Transverse colon (tissue), 4 donors: ENCODE results near the gene SUCLG1.

Source experiments
- POLR2AphosphoS5 ChIP-seq, 3 donors: sonication (generic); formaldehyde crosslinking; IDR thresholded peaks; one replicate each; pipeline ENCODE4 v1.6.1; 2016; ENCODE audit warnings: antibody characterized with exemption in 3 of 3
- TF ChIP-seq, protein P1 (sequence below), 5 experiments: fragments of 200-600 bp in 3 of 5; fragments of 450-650 bp in 2 of 5; sonication (generic) in 3 of 5; IDR thresholded peaks; 1 replicate in 2 of 5; 2 replicates in 3 of 5; pipeline ENCODE4 v1.5.1; 2016 to 2017; ENCODE audit warnings: antibody characterized with exemption in 5 of 5, inconsistent platforms in 3 of 5, mild to moderate bottlenecking in 2 of 5, moderate library complexity in 1 of 5

DNA sequence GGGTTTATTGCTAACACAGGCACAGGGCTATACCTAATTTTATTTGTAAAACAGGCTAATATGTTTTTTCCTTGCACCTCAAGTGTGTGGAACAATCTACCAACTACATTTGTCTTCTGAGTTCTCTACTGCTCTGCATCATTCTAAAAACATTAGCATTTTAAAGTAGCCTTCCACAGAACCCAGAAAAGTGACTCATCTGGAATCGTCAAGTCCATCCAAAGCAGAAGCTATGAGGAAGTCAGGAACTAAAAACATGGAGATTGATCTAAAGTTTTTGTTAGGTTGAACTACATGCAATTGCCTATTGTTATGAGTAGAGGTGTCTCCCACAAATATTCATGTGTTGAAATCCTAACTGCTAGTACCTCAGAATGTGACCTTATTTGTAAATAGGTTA is 70.9 kb downstream of the SUCLG1 start:
- TF ChIP-seq, protein P1, sequence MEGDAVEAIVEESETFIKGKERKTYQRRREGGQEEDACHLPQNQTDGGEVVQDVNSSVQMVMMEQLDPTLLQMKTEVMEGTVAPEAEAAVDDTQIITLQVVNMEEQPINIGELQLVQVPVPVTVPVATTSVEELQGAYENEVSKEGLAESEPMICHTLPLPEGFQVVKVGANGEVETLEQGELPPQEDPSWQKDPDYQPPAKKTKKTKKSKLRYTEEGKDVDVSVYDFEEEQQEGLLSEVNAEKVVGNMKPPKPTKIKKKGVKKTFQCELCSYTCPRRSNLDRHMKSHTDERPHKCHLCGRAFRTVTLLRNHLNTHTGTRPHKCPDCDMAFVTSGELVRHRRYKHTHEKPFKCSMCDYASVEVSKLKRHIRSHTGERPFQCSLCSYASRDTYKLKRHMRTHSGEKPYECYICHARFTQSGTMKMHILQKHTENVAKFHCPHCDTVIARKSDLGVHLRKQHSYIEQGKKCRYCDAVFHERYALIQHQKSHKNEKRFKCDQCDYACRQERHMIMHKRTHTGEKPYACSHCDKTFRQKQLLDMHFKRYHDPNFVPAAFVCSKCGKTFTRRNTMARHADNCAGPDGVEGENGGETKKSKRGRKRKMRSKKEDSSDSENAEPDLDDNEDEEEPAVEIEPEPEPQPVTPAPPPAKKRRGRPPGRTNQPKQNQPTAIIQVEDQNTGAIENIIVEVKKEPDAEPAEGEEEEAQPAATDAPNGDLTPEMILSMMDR (IDR thresholded peaks at IDR 0.05), result no peak
- TF ChIP-seq POLR2AphosphoS5 (IDR thresholded peaks at IDR 0.05), result no peak
